NCI-H345 treated with DMSO at 0.1 percent for 48 hours (cell line): Measurements from ENCODE around the gene VPS13A.
"Not testable (repeated sequence)": the region's sequence is repeated elsewhere in the genome, so short reads cannot be mapped to it uniquely, and the experiment has no call there.

Source experiments
- DNase-seq: peaks from one replicate; lab custom pipeline; 2025; ENCODE audit not compliant: unreplicated experiment; lab: John Stamatoyannopoulos, UW

The VPS13A gene

DNA sequence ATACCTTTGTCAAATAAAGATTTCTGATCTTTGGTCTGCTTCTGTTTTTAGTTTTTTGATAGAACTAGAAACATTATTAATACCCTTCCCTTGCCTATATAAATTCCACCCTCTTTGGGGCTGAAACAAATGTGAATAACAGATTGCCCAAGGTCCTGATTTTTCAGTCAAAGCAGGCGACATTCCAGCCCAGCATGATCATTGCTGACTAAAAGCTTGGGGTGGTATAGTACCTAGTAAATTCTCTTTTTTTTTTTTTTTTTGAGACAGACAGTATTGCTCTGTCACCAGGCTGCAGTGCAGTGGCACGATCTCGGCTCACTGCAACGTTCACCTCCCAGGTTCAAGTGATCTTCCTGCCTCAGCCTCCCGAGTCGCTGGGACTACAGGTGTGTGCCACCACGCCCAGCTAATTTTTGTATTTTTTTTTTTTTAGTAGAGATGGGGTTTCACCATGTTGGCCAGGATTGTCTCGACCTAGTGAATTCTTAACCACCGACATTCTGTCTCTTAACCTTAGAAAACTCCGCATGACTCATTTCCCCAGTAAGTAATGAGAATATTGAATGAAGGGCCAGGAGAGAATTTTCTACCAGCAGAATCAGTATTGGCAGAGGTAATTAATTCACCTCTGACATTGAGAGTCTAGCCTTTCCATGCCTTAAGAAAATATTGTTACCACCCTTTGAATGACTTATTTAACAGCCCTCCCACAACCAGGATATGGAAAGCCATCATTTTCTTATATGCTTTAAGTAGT is 244.4 kb downstream of the VPS13A start:
- DNase-seq, result no peak

DNA sequence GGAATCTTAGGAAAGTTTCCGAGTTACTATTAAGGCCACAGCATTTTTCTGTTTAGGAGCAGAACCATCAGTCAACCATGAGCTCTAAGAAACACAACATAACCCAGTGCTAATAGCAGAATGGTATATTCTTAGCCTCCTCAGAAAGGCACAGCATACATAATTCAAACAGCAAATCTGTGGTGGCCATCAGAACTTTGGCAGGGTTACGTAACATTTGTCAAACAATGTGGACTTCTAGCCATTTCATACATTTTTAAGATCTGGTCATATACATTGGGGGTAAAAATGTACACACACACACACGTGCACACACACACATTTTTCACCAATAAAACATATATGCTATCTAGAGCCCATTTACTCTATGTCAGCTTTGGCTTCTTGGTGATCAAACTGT is 245.6 kb downstream of the VPS13A start:
- no peak for DNase-seq

DNA sequence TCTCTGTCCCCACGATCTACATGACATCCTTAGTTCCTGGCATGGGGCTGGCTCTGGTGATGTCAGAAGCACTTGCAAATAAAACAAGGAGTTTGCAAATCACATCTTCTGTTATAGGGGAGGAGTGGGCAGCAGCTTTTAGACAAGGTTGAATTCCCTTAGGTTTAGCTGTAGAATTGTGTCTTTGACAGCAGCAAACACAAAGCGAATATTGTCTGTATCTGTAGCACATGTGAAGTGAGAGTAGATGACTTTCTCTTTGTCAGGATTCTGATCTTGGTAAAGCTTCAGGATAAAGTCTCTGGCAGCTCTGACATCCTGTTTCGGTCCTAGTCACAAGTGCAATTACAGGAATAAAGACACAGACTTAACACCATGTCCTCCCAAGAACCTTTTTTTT is 246.5 kb downstream of the VPS13A start:
- DNase-seq, result no peak

GRCh38 chr9:77424993-77425392 is 247.7 kb downstream of the VPS13A start:
- no peak for DNase-seq

GRCh38 chr9:77426712-77427111 is 249.4 kb downstream of the VPS13A start:
- no peak for DNase-seq

DNA sequence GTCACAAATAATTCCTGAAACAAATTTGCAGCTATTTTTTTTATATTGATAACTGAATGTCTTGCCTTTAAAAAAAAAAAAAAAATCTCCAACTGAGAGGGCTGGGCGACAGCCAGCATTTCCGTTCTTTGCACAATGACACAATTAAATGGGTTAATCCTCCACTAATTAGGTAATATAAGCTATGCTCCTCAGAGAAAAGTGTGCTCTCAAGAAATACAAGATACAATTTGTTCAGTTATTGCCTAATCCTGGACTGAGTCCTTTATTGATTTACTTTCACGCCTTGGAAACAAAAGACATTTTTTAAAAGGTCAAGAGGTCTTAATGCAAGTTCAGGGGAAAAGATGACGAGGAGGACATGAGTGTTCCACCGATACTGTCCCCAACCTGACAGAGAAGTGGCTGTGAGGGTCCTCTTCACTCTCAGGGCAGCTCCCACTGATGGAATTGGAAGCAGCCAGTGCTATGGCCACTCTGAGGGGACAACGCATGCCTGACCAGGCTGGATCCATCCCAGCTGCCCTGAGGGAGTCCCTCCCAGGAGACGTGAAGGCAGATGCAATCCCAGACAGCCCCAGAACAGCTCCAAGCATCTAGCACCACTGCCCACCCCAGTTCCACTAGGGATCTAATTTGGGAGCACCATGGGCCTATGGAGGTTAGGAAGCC is 250.1 kb downstream of the VPS13A start:
- no peak for DNase-seq

DNA sequence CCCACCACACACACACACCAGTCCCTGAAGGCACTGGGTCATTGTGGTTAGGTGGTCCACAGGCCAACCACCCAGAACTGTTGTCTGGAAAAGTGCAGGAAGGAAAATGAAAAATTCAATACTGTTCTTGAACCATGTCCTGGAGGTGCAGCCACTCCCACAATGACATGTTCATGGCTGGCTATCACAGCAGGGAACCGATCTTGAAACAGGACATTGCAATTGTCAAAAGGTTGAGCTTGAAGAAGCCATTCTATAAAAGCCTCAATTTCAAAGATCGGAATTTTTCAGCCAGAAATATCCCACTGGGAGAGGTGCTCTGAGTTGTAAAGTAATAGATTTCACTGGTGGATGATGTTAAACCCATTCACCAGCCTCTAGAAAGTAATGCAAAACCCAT is 252.6 kb downstream of the VPS13A start:
- DNase-seq, result no peak

DNA sequence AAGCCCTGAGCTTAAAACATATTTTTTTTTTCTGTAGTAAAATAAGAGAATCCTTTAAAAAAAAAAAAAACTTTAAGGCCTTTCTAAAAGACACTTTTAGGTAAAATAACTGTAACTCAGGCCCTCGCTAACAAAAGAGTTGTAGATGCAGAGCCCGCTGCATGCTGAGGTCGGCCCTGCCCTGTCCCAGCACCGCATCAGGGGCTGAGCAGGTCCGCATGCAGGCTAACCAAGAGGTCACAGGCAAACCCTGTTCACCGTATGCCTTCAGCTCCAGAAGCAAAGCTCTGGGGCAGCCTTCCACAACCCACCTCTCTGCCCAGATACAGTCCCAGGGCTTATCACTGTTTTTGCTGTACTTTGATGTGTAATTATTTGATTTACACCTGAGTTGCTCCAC is 254.7 kb downstream of the VPS13A start:
- DNase-seq, result no peak

DNA sequence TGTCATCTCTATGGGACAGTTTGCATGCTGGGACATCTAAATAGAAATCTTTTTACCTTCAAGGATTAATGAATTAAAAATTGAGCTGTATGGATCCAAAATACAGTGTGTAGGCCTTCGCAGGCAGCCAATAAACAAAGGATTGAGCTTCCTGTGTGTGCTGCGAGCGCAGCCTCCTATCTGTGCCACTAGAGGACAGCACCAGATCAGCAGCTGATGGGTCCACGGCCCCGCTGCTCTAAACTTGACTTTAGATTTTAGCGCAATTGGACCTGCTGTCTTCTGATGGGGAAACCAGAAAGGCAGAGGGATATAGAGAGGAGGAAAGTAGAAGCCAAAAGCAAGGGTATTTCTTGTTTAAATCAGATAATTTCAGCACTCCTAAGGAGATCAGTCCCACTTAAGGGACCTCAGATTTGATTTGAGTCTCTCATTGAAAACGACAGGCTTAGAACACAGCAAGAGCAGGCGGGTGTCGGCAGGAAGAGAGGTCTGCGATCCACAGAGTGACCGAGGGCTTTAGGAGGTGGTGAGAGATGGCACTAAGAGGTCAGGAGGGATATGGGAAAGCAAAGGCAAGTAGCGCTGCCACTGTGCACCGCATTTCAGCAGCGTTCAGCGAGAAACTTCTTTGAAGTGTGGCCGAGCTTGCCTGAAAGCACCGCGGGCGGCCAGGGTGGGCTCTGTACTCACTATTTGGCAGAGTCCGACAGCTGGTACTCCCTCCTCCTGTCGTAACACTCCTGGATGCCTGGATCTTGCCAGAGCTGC is 256.5 kb downstream of the VPS13A start:
- DNase-seq, result peak; percentile 58

- DNase-seq, result no peak
Measured at GRCh38 chr9:77435277-77435676, 257.9 kb downstream of the VPS13A start.

GRCh38 chr9:77435688-77436087 is 258.4 kb downstream of the VPS13A start:
- no peak for DNase-seq

DNA sequence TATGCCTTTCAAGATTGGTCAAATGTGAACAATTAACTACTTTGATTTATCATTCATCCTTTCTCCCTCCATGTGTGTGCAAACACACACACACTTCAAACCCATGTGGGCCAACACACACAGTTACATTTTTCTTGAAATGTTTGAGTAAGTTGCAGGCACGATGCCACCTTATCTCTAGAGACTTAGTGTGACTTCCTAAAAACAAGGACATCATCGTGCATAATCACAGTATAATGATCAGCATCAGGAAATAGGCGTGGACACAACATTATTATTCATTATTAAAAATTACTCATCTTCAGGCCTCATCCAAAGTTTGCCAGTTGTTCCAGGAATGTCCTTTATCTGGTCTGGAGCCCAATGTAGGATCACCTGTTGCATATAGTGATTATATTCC is 261.3 kb downstream of the VPS13A start:
- no peak for DNase-seq

GRCh38 chr9:77440057-77440456 is 262.7 kb downstream of the VPS13A start:
- peak; percentile 92 for DNase-seq

GRCh38 chr9:77441124-77441523 is 263.8 kb downstream of the VPS13A start:
- DNase-seq, result not testable (repeated sequence)

DNA sequence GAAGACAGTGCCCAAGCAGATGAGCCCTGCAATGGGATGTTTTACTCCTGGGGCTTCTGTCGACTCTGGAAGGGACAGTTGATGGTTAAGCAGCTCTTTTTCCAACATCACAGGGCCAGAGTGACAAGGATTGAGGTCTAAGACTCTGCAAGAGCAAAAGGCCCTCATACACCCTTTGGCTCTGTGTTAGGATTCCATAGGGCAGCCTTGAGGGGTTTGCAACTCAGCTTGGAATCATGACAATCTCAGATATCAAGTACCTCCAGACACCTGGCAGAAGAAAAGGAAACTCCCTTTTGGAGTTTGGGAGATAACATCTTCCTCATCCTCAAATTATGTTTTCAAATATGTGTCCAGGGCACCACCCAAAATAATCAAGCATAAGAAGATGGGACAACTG is 265.1 kb downstream of the VPS13A start:
- no peak for DNase-seq

GRCh38 chr9:77447646-77448045 is 270.3 kb downstream of the VPS13A start:
- DNase-seq, result no peak

DNA sequence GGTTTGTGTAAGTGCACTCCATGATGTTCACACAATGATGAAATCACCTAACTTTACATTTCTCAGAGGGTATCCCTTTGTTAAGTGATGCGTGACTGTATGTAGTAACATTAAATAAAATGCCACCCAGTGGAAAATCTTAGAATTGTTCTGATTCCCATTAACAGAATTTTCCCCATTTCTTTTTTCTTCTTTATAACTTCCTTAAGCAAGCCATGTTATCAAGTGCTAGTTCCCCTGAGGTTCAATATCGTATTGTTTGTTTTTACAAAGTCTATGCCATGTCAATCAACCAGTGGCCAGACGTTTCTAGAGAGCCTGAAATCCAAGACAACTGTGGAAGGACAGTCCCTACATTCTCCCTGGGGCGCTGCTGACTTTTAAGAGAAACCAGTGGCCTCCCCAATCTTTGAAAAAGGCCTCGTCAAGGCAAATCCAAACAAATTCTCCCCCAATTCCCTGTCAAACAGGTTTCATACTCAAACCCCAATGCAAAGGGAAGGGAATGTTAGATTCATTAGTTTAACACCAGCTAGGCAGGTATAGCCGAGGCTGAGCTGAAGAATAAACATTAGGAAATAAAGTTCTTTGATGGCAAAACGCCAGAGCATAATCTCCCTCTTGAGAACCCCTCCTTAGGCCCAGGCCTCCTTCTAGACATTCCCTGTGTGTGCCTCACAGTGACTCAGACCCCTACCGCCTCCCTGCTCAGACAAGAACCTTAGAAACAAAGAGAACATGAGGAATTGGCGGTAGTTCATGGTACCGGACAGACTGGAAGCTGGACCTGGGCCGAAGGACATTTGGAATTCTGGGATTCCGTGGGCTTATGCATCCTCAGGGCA is 272.1 kb downstream of the VPS13A start:
- DNase-seq, result no peak

DNA sequence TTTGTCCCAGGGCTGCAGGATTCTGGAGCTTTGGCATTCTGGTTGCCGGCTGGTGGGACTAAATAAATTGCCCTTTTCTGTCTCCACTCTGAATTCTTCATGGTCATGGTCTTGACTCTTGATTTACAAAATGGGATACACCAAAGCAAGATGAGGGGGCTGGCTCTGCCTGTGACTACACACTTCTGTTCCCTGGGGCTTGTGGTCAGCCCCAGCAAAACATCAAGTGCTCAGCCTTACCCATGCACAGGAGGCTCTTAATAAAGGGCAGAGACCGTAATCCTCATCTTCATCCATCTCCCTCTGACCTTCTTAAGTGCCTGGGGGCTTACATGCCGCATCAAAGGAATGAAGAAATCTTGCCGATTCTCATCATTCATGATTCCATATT is 272.7 kb downstream of the VPS13A start:
- no peak for DNase-seq

- DNase-seq, result no peak
Measured at GRCh38 chr9:77451507-77451906, 274.2 kb downstream of the VPS13A start.

GRCh38 chr9:77453825-77454647 is 276.7 kb downstream of the VPS13A start:
- no peak for DNase-seq
